HG03575 (cell line): ENCODE data around the gene CDK12.
"Not testable (repeated sequence)": the region's sequence is repeated elsewhere in the genome, so short reads cannot be mapped to it uniquely, and the experiment has no call there.

ENCODE experiments used
- ATAC-seq: cut with Tn5 transposase; IDR thresholded peaks from one replicate; pipeline ENCODE4 v1.9.1; 2021; ENCODE audit not compliant: unreplicated experiment, insufficient number of reproducible peaks, low FRiP score; ENCODE audit errors: extremely low read depth

Gene CDK12

GRCh38 chr17:39487490-39487889 lies 26.2 kb downstream of the CDK12 start:
- not testable (repeated sequence) for ATAC-seq

DNA sequence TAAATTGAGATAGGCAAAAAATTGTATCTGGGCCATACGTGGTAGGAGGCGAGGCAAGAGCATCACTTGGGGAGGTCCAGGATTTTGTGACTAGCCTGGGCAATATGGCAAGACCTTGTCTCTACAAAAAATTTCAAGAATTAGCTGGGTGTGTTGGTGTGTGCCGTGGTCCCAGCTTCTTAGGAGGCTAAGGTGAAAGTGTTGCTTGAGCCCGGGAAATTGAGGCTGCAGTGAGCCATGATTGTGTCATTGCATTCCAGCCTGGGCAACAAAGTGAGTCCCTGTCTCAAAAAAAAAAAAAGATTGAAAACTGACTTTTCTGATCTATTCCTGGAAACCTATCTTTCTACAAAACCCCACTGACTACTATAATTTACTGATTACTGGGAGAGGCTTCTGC lies 26.7 kb downstream of the CDK12 start:
- no peak for ATAC-seq

DNA sequence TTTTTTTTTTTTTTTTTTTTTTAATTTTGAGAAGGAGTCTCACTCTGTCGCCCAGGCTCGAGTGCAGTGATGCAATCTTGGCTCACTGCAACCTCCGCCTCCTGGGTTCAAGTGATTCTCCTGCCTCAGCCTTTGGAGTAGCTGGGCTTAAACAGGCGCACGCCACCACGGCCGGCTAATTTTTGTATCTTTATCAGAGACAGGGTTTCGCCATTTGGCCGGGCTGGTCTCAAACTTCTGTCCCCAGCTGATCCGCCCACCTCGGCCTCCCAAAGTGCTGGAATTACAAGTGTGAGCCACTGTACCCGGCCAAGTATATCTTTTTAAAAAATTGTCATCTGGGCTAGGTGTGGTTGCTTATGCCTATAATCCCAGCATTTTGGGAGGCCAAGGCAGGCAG lies 35.6 kb downstream of the CDK12 start:
- ATAC-seq: not testable (repeated sequence)

- ATAC-seq: no peak
Measured at GRCh38 chr17:39507511-39507910, 46.2 kb downstream of the CDK12 start.

GRCh38 chr17:39508987-39509386 lies 47.7 kb downstream of the CDK12 start:
- ATAC-seq: no peak

DNA sequence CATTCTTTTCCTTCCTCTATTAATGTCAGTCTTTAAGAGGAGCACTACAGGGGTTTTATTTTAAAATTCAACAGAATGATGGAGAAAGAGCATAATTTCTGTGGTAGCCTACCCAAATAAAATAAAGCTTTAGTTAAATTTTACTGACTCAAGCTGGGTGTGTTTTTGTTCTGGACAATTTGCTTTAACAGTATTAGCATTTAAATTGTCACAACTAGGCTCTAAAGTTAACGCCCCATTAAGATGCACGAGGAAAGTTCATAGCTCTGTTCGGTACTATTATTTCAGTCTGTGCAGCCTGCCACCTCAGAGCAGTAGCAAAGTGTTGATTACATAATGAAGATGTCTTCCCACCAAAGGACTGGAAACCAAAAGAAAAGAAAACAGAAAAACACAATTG lies 52.0 kb downstream of the CDK12 start:
- no peak for ATAC-seq

GRCh38 chr17:39513915-39514314 lies 52.6 kb downstream of the CDK12 start:
- no peak for ATAC-seq

DNA sequence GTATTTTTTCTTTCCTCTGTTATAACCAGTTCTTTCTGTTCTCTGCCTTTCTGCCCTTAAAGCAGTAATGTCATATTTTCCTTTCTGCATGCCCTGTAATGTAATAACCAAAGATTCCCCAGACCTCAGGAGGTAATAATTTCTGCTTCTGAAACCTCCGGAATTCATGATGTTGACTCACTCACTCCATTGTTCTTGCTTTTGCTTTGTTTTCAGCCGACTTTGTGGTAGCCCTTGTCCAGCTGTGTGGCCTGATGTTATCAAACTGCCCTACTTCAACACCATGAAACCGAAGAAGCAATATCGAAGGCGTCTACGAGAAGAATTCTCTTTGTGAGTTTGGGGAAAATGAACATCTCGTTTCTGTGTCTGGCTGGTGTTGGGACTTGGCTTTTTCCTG lies 55.9 kb downstream of the CDK12 start:
- no peak for ATAC-seq

- ATAC-seq: no peak
Measured at GRCh38 chr17:39525801-39526506, 64.7 kb downstream of the CDK12 start.

DNA sequence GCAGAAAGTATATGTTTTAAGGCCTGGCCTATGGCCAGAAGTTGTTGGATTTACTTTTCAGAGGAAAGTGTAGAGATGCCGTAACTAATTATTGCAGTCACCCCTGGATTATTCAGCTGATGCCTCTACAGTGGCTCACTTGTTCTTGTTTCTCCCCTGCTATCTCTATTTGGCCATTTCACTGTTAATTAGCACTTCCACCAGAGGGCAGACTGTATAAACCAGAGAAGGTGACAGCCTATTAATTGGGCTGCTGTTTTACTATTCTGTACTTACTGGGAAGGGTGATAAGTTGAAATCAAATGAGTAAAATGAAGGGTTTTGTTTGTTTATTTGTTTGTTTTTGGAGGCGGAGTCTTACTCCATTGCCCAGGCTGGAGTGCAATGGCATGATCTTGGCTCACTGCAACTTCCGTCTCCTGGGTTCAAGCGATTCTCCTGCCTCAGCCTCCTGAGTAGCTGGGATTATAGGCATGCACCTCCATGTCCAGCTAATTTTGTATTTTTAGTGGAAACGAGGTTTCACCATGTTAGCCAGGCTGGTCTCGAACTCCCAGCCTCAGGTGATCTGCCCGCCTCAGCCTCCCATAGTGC lies 66.0 kb downstream of the CDK12 start:
- no peak for ATAC-seq

DNA sequence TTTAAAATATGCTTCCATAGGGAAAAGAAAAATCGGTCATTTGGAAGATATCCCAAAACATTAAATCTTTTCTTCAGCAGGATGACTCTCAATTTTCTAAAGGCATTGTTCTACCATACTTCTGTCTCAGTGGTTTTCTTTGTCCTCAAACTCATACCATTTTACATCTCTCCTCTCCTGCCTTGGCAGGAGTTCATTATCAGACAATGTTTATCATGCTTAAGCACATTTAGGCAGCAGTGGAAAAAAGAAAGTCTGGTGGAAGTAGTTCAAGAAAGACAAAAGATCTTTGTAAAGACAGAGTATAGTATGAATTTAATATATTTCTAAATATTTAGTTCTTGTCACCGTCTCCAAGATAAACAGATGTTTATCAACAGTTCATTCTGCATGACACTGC lies 68.2 kb downstream of the CDK12 start:
- ATAC-seq: no peak

- ATAC-seq: no peak
Measured at GRCh38 chr17:39530513-39530912, 69.2 kb downstream of the CDK12 start.

GRCh38 chr17:39531252-39531651 lies 70.0 kb downstream of the CDK12 start:
- ATAC-seq: no peak

GRCh38 chr17:39533891-39534290 lies 72.6 kb downstream of the CDK12 start:
- ATAC-seq: no peak

- ATAC-seq: no peak
Measured at GRCh38 chr17:39534768-39535405, 73.6 kb downstream of the CDK12 start.

- ATAC-seq: no peak
Measured at GRCh38 chr17:39536468-39536867, 75.2 kb downstream of the CDK12 start.

GRCh38 chr17:39537364-39537763 lies 76.1 kb downstream of the CDK12 start:
- not testable (repeated sequence) for ATAC-seq

DNA sequence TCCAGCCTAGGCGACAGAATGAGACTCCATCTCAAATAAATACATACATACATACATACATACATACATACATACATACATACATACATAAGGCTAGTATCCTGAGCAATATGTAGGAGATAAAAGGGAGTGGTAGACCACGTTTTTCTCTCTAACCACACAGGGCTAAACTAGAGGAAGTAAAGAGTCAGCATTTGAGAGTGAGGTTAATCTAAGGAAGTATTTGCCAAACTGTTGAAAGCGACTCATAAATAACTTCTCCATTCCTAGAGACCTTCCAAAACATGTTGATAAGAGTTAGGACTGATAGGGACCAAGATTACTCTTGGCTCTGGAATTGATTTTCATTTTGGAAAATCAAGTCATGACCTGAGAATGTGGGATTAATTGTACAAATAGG lies 77.6 kb downstream of the CDK12 start:
- ATAC-seq: no peak

DNA sequence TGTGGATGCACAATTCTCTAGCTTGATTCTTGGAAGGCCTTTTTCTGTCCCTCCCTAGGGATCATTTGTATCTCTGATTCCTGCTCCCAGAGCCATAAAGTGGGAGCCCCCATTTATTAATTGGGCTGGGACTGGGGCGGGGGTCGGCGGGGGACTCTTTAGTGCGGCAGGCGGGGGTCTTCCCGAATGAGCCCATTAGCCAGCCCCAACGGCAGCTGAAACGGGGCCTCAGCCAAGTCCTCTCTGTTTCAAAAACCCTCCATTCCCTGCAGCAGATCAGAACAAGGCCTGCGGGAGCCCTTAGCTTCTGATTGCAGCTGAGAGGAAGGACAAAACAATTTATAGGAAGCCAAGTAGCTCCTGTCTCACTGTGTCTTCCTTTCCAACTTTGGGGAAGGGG lies 79.3 kb downstream of the CDK12 start:
- ATAC-seq: no peak

- ATAC-seq: no peak
Measured at GRCh38 chr17:39541652-39542051, 80.4 kb downstream of the CDK12 start.
